ENCODE results near the gene VPS16. TPM values are rescaled to one million over a fixed set of nuclear protein-coding genes. Genes with fewer than 3 reads are reported as not detected.

Gene VPS16
- total RNA-seq, 1 experiment from 2014 or later: 45.5 TPM

Other genes starting within 250 kb of the VPS16 start
- gene NOP56, start 188.1 kb upstream of the VPS16 start, total RNA-seq (2014; rRNA removed; shearing (Covaris generic)): 249 and 340 TPM in 2 replicates
- gene IDH3B, start 176.5 kb upstream of the VPS16 start, total RNA-seq (2014; rRNA removed; shearing (Covaris generic)): 204 and 239 TPM in 2 replicates
- 0.25 TPM in 1 of 2 replicates, not detected in the other for gene EBF4, start 148.0 kb upstream of the VPS16 start, total RNA-seq (2014; rRNA removed; shearing (Covaris generic))
- 41.8 and 47.0 TPM in 2 replicates for gene CPXM1, start 40.1 kb upstream of the VPS16 start, total RNA-seq (2014; rRNA removed; shearing (Covaris generic))
- gene C20orf141, start 25.8 kb upstream of the VPS16 start, total RNA-seq (2014; rRNA removed; shearing (Covaris generic)): not detected in 2 replicates
- not detected in 2 replicates for gene TMEM239, start 24.4 kb upstream of the VPS16 start, total RNA-seq (2014; rRNA removed; shearing (Covaris generic))
- gene PCED1A, start 90 bp upstream of the VPS16 start, total RNA-seq (2014; rRNA removed; shearing (Covaris generic)): 25.2 and 45.7 TPM in 2 replicates
- 45.5 and 83.7 TPM in 2 replicates for gene PTPRA, start 32.7 kb downstream of the VPS16 start, total RNA-seq (2014; rRNA removed; shearing (Covaris generic))
- not detected in 2 replicates for gene GNRH2, start 202.9 kb downstream of the VPS16 start, total RNA-seq (2014; rRNA removed; shearing (Covaris generic))
- gene MRPS26, start 205.3 kb downstream of the VPS16 start, total RNA-seq (2014; rRNA removed; shearing (Covaris generic)): 105 and 142 TPM in 2 replicates
- not detected in 2 replicates for gene OXT, start 230.9 kb downstream of the VPS16 start, total RNA-seq (2014; rRNA removed; shearing (Covaris generic))
- gene AVP, start 244.0 kb downstream of the VPS16 start, total RNA-seq (2014; rRNA removed; shearing (Covaris generic)): not detected in 2 replicates

Measured in G401 (cell line).